Esophagus muscularis mucosa (tissue), 4 donors: ENCODE measurements around the gene SMG6. TPM values are rescaled to one million over a fixed set of nuclear protein-coding genes. Genes with fewer than 3 reads are reported as not detected.
A peak's percentile ranks its signal among the peaks of the same experiment; 100 is the strongest.

Experiments used
- DNase-seq: peaks from one replicate; pipeline ENCODE4 v3.0.0-alpha.2; 2017; ENCODE audit errors: extremely low spot score
- H3K27ac ChIP-seq, 4 donors: fragments of 200-600 bp; sonication (generic); replicated peaks in 1 of 4; 1 replicate in 3 of 4; 2 replicates in 1 of 4; pipeline ENCODE4 v1.5.1; 2016 to 2019; ENCODE audit warnings: mild to moderate bottlenecking in 1 of 4
- H3K27me3 ChIP-seq, 4 donors: fragments of 200-600 bp; sonication (generic); one replicate each; pipeline versions ENCODE4 v1.5.1 to v1.6.0; 2016 to 2019
- H3K36me3 ChIP-seq, 4 donors: fragments of 200-600 bp; sonication (generic); one replicate each; pipeline ENCODE4 v1.5.1; 2016 to 2019
- H3K4me1 ChIP-seq, 4 donors: fragments of 200-600 bp; sonication (generic); one replicate each; pipeline ENCODE4 v1.5.1; 2016 to 2019
- H3K4me3 ChIP-seq, 4 donors: fragments of 200-600 bp; sonication (generic); 1 replicate in 2 of 4; 2 replicates in 2 of 4; pipeline ENCODE4 v1.5.1; 2016 to 2019; ENCODE audit warnings: mild to moderate bottlenecking in 4 of 4, moderate library complexity in 1 of 4
- H3K9me3 ChIP-seq, 4 donors: fragments of 200-600 bp; sonication (generic); 1 replicate in 3 of 4; 2 replicates in 1 of 4; pipeline ENCODE4 v1.5.1; 2016 to 2019
- CTCF ChIP-seq, 3 experiments: fragments of 200-600 bp in 2 of 3; fragments of 450-650 bp in 1 of 3; sonication (generic) in 2 of 3; IDR thresholded peaks; one replicate each; pipeline ENCODE4 v1.5.1; 2017 to 2019; ENCODE audit warnings: antibody characterized with exemption in 3 of 3, mild to moderate bottlenecking in 2 of 3, moderate library complexity in 1 of 3
- EP300 ChIP-seq: sonication (generic); formaldehyde crosslinking; IDR thresholded peaks from one replicate; pipeline ENCODE4 v1.6.1; 2017; ENCODE audit warnings: antibody characterized with exemption
- POLR2A ChIP-seq: fragments of 450-650 bp; IDR thresholded peaks from one replicate; pipeline ENCODE4 v1.6.1; 2017; ENCODE audit warnings: antibody characterized with exemption, moderate library complexity, mild to moderate bottlenecking, low read depth
- POLR2AphosphoS5 ChIP-seq, 2 donors: sonication (generic); formaldehyde crosslinking; IDR thresholded peaks; one replicate each; pipeline ENCODE4 v1.6.1; 2017; ENCODE audit warnings: antibody characterized with exemption in 2 of 2
- WGBS: methylation state at CpG from one replicate; pipeline ENCODE4 v1.1.5; 2018; 5-methylcytosine and 5-hydroxymethylcytosine counted together
- intact Hi-C: fragments of 100-400 bp; cut with DNase I; formaldehyde crosslinking; loops from one replicate; pipeline ENCODE4 v1.15.1; 2023
- total RNA-seq, 4 donors: library from RNA; depleted of rRNA; stranded (reverse); fragments of >200 nt; gene quantifications; one replicate each; pipeline versions ENCODE4 v1.1.0 to v1.2.1, GENCODE V29; 2016

The SMG6 gene
- total RNA-seq, 4 donors from 2014 or later = 38.2 to 67.7 (median 47.7) TPM

GRCh38 chr17:2253362-2253761 is 50.2 kb downstream of the SMG6 start:
- Histone ChIP-seq H3K36me3 (peaks cover 0 to 25% (median 13%) of the 10 kb centered on the region in 4 donors), H3K4me1 (peaks cover 0 to 12% (median 10%) of the 10 kb centered on the region in 4 donors), H3K27me3 (no peaks in the 10 kb centered on the region), H3K9me3 (no peaks in the 10 kb centered on the region), H3K4me3 (no peak overlapping the region), H3K27ac (no peak overlapping the region)
- no peak for DNase-seq
- 93% methylated on average over 10 of the region's 10 CpGs for WGBS
- TF ChIP-seq POLR2A (no peak), EP300 (no peak), POLR2AphosphoS5 (IDR thresholded peaks at IDR 0.05) (no peak)
- intact Hi-C loops = no loop called here

- H3K4me1 ChIP-seq = peaks cover 0 to 16% (median 12%) of the 10 kb centered on the region in 4 donors
- intact Hi-C loops = no loop called here
- peaks cover 0 to 22% (median 16%) of the 10 kb centered on the region in 4 donors for H3K36me3 ChIP-seq
- H3K27ac ChIP-seq = no peak overlapping the region
- H3K9me3 ChIP-seq = no peaks in the 10 kb centered on the region
- H3K4me3 ChIP-seq = no peak overlapping the region
- WGBS = 86% methylated on average over 5 of the region's 5 CpGs
- no peak for TF ChIP-seq CTCF (IDR thresholded peaks at IDR 0.05)
- TF ChIP-seq EP300 = no peak
- TF ChIP-seq POLR2AphosphoS5 (IDR thresholded peaks at IDR 0.05) = no peak
- TF ChIP-seq POLR2A = no peak
- no peaks in the 10 kb centered on the region for H3K27me3 ChIP-seq
- DNase-seq = no peak
Measured at GRCh38 chr17:2251098-2251497, 52.5 kb downstream of the SMG6 start.

GRCh38 chr17:2250140-2251095 is 53.2 kb downstream of the SMG6 start:
- TF ChIP-seq POLR2AphosphoS5 (IDR thresholded peaks at IDR 0.05) (no peak), EP300 (no peak), POLR2A (no peak), CTCF (IDR thresholded peaks at IDR 0.05) (no peak)
- H3K9me3 ChIP-seq = no peaks in the 10 kb centered on the region
- no peak overlapping the region for H3K4me3 ChIP-seq
- H3K27ac ChIP-seq = no peak overlapping the region
- 90% methylated on average over 12 of the region's 12 CpGs for WGBS
- peaks cover 2 to 23% (median 17%) of the 10 kb centered on the region in 4 donors for H3K4me1 ChIP-seq
- H3K27me3 ChIP-seq = no peaks in the 10 kb centered on the region
- intact Hi-C loops = no loop called here
- no peak for DNase-seq
- peaks cover 0 to 19% (median 15%) of the 10 kb centered on the region in 4 donors for H3K36me3 ChIP-seq

- no peak for DNase-seq
- intact Hi-C loops = loop anchor here (5.0 kb wide), 1 partner anchor 35 kb away; no protein-coding TSS in a partner anchor
- Histone ChIP-seq H3K36me3 (peaks cover 0 to 32% (median 26%) of the 10 kb centered on the region in 4 donors), H3K27me3 (no peaks in the 10 kb centered on the region), H3K4me3 (no peak overlapping the region), H3K9me3 (no peaks in the 10 kb centered on the region), H3K27ac (peak overlapping the region in 1 of 4 donors; percentile 70), H3K4me1 (peaks cover 3 to 32% (median 23%) of the 10 kb centered on the region in 4 donors)
- TF ChIP-seq POLR2A (no peak), EP300 (no peak), POLR2AphosphoS5 (IDR thresholded peaks at IDR 0.05) (no peak), CTCF (IDR thresholded peaks at IDR 0.05) (no peak)
- 83% methylated on average over 4 of the region's 4 CpGs for WGBS
Measured at GRCh38 chr17:2247005-2247404, 56.6 kb downstream of the SMG6 start.
